SH-SY5Y (cell line): Measurements from ENCODE around the gene EPB41.

ENCODE experiments used
- GATA2 ChIP-seq: IDR thresholded peaks from 2 replicates; pipeline ENCODE4 v1.6.1; 2011; ENCODE audit warnings: mild to moderate bottlenecking, low read depth, low read length
- GATA3 ChIP-seq: IDR thresholded peaks from 2 replicates; pipeline ENCODE4 v1.6.1; 2011; ENCODE audit warnings: low read depth, mild to moderate bottlenecking, low read length, moderate library complexity

DNA sequence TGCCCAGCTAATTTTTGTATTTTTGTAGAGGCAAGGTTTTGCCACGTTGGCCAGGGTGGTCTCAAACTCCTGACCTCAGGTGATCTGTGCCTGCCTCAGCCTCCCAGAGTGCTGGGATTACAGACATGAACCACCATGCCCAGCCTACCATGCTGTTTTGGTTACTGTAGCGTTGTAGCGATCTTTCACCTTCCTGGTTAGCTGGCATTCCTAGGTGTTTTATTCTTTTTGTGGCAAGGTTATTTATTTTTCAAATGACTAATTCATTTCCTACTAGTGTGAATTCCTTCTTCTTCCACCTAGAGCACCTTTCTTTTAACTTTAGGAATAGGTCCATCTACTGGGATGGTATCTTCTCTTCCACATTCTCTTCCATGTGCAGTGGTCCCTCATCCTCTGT lies 180.1 kb downstream of the EPB41 start:
- TF ChIP-seq GATA2 = no peak
- no peak for TF ChIP-seq GATA3
